HG03457 (cell line): Measurements from ENCODE around the gene KIF20B.
A peak's percentile ranks its signal among the peaks of the same experiment; 100 is the strongest.
"Not testable (repeated sequence)": the region's sequence is repeated elsewhere in the genome, so short reads cannot be mapped to it uniquely, and the experiment has no call there.

ENCODE experiments used
- ATAC-seq: cut with Tn5 transposase; IDR thresholded peaks from one replicate; pipeline ENCODE4 v1.9.1; 2021; ENCODE audit warnings: moderate number of reproducible peaks; ENCODE audit not compliant: unreplicated experiment

Gene KIF20B

DNA sequence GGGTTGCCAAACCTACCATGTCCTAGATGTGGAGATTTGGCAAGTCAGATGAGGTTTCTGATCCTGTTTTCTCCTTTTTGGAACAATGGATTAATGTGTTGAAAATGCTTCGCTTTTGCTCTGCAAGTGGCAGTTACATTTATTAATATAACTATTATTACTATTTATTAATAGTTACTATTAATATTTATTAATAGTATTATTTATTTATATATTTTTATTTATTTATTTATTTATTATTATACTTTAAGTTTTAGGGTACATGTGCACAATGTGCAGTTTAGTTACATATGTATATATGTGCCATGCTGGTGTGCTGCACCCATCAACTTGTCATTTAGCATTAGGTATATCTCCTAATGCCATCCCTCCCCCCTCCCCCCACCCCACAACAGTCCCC, 62.3 kb downstream of the KIF20B start:
- not testable (repeated sequence) for ATAC-seq

DNA sequence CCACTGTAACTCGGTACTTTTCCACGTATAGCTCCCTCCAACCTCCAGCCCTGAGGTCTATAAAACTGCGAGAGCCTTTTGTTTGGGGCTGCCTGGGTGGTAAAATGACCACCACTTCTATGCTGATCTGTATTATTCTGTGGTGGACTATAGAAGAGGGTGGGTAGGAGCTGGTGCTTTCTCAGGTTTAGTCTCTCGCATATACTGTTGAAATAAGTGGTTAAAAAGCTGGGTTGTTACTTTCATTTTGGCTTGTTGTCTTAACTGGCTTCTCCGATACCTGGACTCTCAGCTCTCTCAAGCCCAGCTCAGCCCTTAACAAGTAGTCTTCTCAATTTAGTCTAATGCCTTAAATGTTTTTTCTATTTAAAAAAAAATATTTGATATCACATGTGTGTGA, 70.3 kb downstream of the KIF20B start:
- no peak for ATAC-seq

GRCh38 chr10:89773081-89773480, 71.7 kb downstream of the KIF20B start:
- no peak for ATAC-seq

GRCh38 chr10:89776665-89777064, 75.3 kb downstream of the KIF20B start:
- ATAC-seq, result no peak

DNA sequence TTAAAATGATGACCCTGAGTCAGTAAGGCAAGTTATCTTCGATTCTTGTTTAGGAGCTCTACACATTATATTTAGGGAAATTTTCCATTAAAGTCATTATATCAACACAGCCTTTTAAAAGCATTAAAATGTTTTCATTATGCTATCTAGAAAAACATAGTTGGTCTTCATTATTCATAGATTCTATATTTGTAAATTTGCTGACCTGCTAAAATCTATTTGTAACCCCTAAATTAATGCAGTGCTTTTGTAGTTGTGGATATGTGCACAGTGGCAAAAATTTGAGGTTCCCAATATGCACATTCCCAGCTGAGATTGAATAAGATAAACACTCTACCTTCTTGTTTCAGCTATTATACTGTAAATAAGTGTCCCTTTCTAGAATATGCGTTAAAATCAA, 81.1 kb downstream of the KIF20B start:
- ATAC-seq, result no peak

DNA sequence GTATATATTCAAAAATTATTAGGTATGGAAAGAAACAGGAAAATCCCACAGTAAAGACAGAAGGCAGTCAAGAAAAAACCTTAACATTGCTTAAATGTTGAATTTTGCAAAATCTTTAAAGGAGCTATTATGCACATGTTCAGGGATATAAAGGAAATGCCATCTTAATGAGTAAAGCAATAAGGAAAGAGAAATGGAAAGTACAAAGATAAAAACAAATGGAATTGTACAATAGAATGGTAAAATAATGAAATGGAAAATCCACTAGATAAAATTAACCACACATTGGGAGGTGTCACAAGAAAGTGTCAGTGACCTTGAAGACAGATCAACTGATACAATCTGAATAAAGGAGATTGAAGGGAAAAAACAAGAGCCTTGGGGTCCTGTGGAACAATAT, 82.0 kb downstream of the KIF20B start:
- no peak for ATAC-seq

DNA sequence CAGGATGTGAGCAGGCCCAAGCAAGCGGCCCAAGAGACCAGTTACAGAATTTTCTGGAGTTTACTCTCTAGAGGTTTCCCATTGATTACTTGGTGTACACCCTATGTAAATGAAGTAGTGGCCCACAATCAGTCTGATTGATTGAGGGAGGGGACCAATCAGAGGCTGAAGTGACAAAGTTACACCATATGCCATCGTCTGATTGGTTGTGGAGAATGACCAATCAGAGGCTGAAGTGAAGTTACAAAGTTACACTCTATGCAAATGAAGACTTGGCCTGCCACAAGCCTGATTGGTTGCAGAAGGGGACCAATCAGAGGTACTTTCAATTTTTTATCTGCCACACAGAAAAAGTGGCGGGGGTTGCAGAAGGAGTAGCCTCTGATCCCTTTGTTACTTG, 83.7 kb downstream of the KIF20B start:
- no peak for ATAC-seq

GRCh38 chr10:89789188-89789877, 87.9 kb downstream of the KIF20B start:
- no peak for ATAC-seq

GRCh38 chr10:89792187-89792586, 90.8 kb downstream of the KIF20B start:
- ATAC-seq, result no peak

DNA sequence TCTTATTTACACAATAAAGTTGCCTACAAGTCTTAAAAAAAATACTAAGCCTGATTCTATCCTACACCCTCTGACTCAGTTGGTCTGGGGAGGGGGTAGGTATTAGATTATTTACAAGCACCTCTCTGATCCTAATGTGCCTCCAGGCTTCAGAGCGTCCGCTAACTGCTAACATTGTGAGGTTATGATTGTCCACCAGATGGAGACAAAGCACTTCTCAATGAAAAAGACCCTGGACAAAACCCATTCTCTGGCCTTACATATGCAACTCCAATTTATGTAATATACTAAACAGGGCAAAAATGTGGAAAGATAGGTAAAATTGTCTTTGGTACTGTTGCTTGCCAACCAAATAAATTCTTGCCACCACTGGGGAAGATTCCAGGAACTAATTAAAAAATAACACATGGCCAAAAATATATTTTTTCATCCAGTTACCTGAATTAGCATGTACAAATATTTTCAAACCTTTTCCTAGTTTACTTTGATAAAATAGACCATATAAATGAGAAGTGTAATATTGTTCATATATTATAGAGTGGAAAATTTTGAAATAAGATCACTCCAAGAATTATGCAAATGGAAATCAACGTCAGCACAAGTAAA, 92.4 kb downstream of the KIF20B start:
- no peak for ATAC-seq

GRCh38 chr10:89795840-89796239, 94.5 kb downstream of the KIF20B start:
- ATAC-seq, result no peak

- ATAC-seq, result no peak
Observed at GRCh38 chr10:89798092-89798491, 96.7 kb downstream of the KIF20B start.

- ATAC-seq, result no peak
Observed at GRCh38 chr10:89799573-89799972, 98.2 kb downstream of the KIF20B start.

- peak; percentile 95 for ATAC-seq
Observed at GRCh38 chr10:89805599-89806013, 104.2 kb downstream of the KIF20B start.

- ATAC-seq, result no peak
Observed at GRCh38 chr10:89808842-89809241, 107.5 kb downstream of the KIF20B start.

DNA sequence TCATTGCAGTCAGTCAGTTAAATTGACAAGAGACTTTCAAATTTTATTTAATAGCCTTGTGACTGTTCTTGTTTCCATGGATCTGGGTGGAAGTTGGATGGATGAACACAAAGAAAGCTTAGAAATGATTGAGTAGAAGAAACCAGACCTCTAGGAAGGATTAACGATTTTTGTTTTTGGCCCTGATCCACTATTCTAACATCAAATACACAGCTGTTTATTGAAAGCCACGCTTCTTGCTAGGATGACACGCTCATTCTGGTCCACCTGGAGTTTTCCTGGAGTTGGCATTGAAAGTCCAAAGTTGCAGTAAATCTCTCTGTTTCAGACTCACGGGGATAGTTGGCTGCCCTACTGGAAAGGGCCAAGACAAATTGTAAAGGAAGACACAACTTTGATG, 108.4 kb downstream of the KIF20B start:
- ATAC-seq, result no peak

- ATAC-seq, result no peak
Observed at GRCh38 chr10:89810908-89811525, 109.6 kb downstream of the KIF20B start.

- no peak for ATAC-seq
Observed at GRCh38 chr10:89813546-89813945, 112.2 kb downstream of the KIF20B start.

GRCh38 chr10:89814278-89814677, 112.9 kb downstream of the KIF20B start:
- no peak for ATAC-seq

DNA sequence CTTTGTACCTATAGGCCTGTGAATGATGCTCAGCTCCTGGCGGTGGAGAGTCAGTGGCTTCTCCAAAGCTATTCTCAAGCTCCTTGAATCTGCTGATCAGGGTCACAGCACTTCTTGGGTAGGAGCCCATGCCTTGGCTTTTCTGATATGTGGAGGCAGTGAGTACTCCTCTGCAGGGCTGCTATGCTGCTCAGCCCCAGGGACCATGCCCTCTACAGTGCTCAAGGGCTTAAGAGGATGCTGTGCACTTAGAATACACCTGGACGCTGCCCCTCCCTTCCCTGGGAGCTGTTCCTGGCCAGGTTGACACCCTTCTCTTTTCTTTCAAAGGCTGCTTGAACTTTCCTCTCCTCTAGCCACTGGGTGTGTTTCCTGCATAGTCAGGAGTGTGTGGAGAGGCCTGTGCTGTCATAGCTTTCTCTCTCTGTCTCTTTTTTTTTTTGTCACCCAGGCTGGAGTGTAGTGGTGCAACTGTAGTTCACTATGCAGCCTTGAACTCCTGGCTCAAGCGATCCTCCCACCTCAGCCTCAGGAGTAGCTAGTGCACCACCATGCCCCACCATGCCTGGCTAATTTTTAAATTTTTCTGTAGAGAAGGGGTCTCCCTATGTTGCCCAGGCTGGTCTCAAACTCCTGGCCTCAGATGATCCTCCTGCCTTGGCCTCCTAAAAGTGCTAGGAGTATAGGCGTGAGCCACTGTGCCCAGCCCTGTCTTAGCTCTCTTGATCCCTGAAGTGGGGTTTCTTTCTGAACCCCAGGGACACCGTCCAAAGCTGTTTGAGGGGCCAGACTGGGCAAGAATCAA, 113.9 kb downstream of the KIF20B start:
- ATAC-seq, result no peak

- not testable (repeated sequence) for ATAC-seq
Observed at GRCh38 chr10:89819008-89819407, 117.6 kb downstream of the KIF20B start.
